Liver (tissue), 3 donors: Measurements from ENCODE around the gene DNAH2.

Experiments
- EGR1 ChIP-seq, 2 donors: IDR thresholded peaks; 2 replicates each; pipeline ENCODE4 v1.6.1; 2016 to 2018; ENCODE audit warnings: antibody characterized with exemption in 2 of 2, low read depth in 2 of 2
- FOXA1 ChIP-seq: IDR thresholded peaks from 2 replicates; pipeline ENCODE4 v1.6.1; 2016; ENCODE audit warnings: antibody characterized with exemption
- GABPA ChIP-seq, 2 donors: IDR thresholded peaks in 1 of 2; conservative IDR thresholded peaks in 1 of 2; 2 replicates each; pipeline ENCODE4 v1.6.1; 2016; ENCODE audit warnings: antibody characterized with exemption in 2 of 2, mild to moderate bottlenecking in 1 of 2, moderate library complexity in 1 of 2
- HNF4G ChIP-seq: IDR thresholded peaks from 2 replicates; pipeline ENCODE4 v1.6.1; 2016; ENCODE audit warnings: antibody characterized with exemption
- JUND ChIP-seq, 2 donors: IDR thresholded peaks; 2 replicates each; pipeline ENCODE4 v1.6.1; 2016; ENCODE audit warnings: antibody characterized with exemption in 2 of 2
- RAD21 ChIP-seq, 2 donors: IDR thresholded peaks; 2 replicates each; pipeline ENCODE4 v1.6.1; 2016; ENCODE audit warnings: antibody characterized with exemption in 2 of 2, mild to moderate bottlenecking in 2 of 2
- RXRA ChIP-seq, 2 donors: IDR thresholded peaks; 2 replicates each; pipeline ENCODE4 v1.6.1; 2017 to 2018; ENCODE audit warnings: antibody characterized with exemption in 2 of 2, mild to moderate bottlenecking in 1 of 2
- TAF1 ChIP-seq: conservative IDR thresholded peaks from 2 replicates; pipeline ENCODE4 v1.6.1; 2016; ENCODE audit warnings: antibody characterized with exemption, mild to moderate bottlenecking
- YY1 ChIP-seq: IDR thresholded peaks from 2 replicates; pipeline ENCODE4 v1.6.1; 2016; ENCODE audit warnings: antibody characterized with exemption, mild to moderate bottlenecking
- TF ChIP-seq, protein P1 (sequence below): fragments of 150-350 bp; IDR thresholded peaks from 2 replicates; pipeline ENCODE4 v1.5.1; 2017; ENCODE audit warnings: improper control_type of control experiment, low read depth, low read length; ENCODE audit not compliant: missing input control
- TF ChIP-seq, protein P2 (sequence below): IDR thresholded peaks from 2 replicates; pipeline ENCODE4 v1.6.1; 2016; ENCODE audit warnings: antibody characterized with exemption, mild to moderate bottlenecking
- TF ChIP-seq, protein P3 (sequence below): IDR thresholded peaks from 2 replicates; pipeline ENCODE4 v1.6.1; 2016; ENCODE audit warnings: antibody characterized with exemption
- TF ChIP-seq, protein P4 (sequence below): IDR thresholded peaks from 2 replicates; pipeline ENCODE4 v1.6.1; 2016; ENCODE audit warnings: antibody characterized with exemption
- TF ChIP-seq, protein P5 (sequence below): IDR thresholded peaks from 2 replicates; pipeline ENCODE4 v1.6.1; 2016; ENCODE audit warnings: antibody characterized with exemption
- donor health status: healthy.
- donor health status: healthy.

DNA sequence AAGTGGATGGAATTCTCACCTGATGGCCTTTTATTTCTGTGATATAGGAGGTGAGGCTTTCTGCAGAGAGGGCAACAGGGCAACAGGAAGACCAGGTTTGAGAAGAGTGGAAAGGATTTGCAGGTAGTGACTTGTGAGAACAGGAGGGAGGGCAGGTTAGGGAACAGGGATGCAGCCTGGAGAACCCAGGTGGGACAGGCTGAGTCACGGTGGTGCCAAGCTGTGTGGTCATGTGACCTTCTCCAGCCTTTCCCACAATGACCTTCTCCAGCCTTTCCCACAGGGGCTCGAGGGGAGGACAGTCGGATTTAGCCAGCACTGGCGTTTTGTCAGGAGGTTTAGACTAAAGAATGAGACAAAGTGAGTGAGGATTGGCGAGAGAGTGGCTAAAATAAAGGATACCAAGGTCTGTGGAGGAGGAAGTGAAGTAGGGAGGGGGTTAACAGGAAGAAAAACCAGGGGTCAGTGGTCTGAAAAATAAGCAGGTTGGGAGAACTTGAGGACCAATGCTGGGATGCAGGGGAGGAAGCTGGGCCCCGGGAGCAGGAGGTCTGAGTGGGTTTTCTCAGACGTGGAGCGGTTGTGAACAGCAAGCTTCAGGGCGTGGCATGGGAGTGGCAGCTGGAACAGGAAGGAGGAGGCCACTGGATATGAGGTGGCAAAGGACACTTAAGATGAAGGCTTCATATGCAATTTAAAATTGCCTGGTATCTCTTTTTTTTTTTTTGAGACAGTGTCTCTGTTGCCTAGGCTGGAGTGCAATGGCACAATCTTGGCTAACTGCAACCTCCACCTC, 37.7 kb downstream of the DNAH2 start:
- no peak for TF ChIP-seq TAF1
- TF ChIP-seq, protein P1, sequence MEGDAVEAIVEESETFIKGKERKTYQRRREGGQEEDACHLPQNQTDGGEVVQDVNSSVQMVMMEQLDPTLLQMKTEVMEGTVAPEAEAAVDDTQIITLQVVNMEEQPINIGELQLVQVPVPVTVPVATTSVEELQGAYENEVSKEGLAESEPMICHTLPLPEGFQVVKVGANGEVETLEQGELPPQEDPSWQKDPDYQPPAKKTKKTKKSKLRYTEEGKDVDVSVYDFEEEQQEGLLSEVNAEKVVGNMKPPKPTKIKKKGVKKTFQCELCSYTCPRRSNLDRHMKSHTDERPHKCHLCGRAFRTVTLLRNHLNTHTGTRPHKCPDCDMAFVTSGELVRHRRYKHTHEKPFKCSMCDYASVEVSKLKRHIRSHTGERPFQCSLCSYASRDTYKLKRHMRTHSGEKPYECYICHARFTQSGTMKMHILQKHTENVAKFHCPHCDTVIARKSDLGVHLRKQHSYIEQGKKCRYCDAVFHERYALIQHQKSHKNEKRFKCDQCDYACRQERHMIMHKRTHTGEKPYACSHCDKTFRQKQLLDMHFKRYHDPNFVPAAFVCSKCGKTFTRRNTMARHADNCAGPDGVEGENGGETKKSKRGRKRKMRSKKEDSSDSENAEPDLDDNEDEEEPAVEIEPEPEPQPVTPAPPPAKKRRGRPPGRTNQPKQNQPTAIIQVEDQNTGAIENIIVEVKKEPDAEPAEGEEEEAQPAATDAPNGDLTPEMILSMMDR = no peak
- TF ChIP-seq YY1 = no peak
- no peak for TF ChIP-seq RAD21 (IDR thresholded peaks at IDR 0.05)
- TF ChIP-seq, protein P2, sequence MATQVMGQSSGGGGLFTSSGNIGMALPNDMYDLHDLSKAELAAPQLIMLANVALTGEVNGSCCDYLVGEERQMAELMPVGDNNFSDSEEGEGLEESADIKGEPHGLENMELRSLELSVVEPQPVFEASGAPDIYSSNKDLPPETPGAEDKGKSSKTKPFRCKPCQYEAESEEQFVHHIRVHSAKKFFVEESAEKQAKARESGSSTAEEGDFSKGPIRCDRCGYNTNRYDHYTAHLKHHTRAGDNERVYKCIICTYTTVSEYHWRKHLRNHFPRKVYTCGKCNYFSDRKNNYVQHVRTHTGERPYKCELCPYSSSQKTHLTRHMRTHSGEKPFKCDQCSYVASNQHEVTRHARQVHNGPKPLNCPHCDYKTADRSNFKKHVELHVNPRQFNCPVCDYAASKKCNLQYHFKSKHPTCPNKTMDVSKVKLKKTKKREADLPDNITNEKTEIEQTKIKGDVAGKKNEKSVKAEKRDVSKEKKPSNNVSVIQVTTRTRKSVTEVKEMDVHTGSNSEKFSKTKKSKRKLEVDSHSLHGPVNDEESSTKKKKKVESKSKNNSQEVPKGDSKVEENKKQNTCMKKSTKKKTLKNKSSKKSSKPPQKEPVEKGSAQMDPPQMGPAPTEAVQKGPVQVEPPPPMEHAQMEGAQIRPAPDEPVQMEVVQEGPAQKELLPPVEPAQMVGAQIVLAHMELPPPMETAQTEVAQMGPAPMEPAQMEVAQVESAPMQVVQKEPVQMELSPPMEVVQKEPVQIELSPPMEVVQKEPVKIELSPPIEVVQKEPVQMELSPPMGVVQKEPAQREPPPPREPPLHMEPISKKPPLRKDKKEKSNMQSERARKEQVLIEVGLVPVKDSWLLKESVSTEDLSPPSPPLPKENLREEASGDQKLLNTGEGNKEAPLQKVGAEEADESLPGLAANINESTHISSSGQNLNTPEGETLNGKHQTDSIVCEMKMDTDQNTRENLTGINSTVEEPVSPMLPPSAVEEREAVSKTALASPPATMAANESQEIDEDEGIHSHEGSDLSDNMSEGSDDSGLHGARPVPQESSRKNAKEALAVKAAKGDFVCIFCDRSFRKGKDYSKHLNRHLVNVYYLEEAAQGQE = no peak
- TF ChIP-seq, protein P3, sequence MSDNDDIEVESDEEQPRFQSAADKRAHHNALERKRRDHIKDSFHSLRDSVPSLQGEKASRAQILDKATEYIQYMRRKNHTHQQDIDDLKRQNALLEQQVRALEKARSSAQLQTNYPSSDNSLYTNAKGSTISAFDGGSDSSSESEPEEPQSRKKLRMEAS = no peak
- TF ChIP-seq, protein P4, sequence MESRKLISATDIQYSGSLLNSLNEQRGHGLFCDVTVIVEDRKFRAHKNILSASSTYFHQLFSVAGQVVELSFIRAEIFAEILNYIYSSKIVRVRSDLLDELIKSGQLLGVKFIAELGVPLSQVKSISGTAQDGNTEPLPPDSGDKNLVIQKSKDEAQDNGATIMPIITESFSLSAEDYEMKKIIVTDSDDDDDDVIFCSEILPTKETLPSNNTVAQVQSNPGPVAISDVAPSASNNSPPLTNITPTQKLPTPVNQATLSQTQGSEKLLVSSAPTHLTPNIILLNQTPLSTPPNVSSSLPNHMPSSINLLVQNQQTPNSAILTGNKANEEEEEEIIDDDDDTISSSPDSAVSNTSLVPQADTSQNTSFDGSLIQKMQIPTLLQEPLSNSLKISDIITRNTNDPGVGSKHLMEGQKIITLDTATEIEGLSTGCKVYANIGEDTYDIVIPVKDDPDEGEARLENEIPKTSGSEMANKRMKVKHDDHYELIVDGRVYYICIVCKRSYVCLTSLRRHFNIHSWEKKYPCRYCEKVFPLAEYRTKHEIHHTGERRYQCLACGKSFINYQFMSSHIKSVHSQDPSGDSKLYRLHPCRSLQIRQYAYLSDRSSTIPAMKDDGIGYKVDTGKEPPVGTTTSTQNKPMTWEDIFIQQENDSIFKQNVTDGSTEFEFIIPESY = no peak
- no peak for TF ChIP-seq RXRA (IDR thresholded peaks at IDR 0.05)
- no peak for TF ChIP-seq EGR1 (IDR thresholded peaks at IDR 0.05; ENCODE audit: low read depth in 2 of 2)
- no peak for TF ChIP-seq HNF4G
- no peak for TF ChIP-seq JUND (IDR thresholded peaks at IDR 0.05)
- no peak for TF ChIP-seq FOXA1
- TF ChIP-seq, protein P5, sequence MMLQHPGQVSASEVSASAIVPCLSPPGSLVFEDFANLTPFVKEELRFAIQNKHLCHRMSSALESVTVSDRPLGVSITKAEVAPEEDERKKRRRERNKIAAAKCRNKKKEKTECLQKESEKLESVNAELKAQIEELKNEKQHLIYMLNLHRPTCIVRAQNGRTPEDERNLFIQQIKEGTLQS = no peak
- no peak for TF ChIP-seq GABPA (IDR thresholded peaks at IDR 0.05 in 1 of 2, conservative IDR thresholded peaks at IDR 0.05 in 1 of 2)
